HG03469 (cell line): ENCODE measurements around the gene SAMD9.
A peak's percentile ranks its signal among the peaks of the same experiment; 100 is the strongest.
"Not testable (repeated sequence)": the region's sequence is repeated elsewhere in the genome, so short reads cannot be mapped to it uniquely, and the experiment has no call there.

Experiments
- ATAC-seq: cut with Tn5 transposase; IDR thresholded peaks from one replicate; pipeline ENCODE4 v1.9.1; 2021; ENCODE audit warnings: mild to moderate bottlenecking, moderate library complexity, moderate number of reproducible peaks; ENCODE audit not compliant: unreplicated experiment

The SAMD9 gene

DNA sequence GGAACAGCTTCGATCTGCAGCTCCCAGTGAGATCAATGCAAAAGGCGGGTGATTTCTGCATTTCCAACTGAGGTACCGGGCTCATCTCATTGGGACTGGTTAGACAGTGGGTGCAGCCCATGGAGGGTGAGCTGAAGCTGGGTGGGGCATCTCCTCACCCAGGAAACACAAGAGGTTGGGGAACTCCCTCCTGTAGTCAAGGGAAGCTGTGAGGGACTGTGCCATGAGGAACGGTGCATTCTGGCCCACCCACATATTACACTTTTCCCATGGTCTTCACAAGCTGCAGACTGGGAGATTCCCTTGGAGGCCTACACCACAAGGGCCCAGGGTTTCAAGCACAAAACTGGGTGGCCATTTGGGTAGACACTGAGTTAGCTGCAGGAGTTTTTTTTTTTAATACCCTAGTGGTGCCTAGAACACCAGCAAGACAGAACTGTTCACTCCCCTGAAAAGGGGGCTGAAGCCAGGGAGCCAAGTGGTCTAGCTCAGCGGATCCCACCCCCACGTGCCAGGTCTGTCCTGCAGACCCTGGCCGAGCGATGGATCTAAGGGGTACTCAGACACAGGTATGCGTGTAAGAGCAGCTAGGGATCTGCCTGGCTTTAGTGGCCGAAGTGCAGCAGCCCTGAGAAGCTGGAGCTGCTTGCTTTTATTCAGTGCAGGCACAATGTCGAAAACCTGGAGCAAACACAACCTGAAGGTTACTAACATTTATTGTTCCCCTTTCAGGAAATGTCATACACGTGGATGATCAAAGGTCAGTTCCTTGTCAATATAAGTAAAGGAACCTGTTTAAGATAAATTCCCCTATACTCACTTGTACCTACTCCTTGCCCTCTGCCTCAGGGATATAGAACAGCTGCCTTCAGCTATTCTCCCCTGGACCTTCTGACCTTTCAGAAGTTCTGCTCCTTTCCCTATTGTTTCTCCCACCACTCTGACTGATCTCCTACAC, 3.1 kb upstream of the SAMD9 start:
- ATAC-seq: no peak

DNA sequence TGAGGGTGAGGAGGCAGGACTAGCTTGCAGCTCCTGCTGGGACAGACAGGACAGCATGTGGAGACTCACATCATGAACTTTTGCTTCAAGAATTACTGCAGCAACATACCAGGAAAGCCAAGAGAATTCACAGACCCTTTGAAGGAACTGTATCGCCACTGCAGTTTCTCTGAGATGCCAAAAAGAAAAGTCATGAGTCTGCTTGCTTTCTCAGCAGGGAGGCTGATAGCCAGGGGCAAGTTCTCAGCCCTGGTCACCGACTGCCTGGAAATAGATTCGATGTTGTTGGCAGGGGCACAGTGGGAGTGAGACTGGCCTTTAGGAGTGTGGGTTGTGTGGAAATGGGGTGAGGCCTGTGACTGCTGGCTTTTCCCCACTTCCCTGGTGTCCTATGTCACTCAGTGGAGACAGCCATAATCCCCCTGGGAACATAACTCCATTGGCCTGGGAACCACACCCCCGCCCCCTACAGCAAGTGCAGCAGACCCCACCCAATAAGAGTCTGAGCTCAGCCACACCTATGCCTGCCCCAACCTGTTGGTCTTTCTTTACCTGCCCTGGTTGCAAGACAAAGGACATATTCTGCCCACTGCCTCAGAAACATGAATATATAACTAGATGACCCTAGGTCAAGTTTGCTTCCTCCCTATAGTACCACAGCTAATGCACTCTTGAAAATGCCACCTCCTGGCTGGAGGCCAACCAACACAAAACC, 1.6 kb upstream of the SAMD9 start:
- no peak for ATAC-seq

DNA sequence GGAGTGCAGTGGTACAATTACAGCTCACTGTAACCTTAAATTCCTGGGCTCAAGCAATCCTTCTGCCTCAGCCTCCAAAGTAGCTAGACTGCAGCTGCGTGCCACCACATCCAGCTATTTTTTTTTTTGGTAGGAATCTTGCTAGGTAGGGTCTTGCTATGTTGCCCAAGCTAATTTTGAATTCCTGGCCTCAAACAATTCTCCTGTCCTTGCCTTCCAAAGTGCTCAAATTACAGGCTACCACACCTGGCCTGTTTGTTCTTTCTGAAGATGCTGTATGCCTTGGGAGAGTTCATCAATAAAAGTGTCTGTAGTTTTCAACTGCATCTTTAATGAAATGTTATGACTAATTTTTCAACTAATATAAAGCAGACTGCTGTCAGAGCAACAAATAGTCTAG, 452 bp downstream of the SAMD9 start:
- peak; percentile 2 for ATAC-seq

DNA sequence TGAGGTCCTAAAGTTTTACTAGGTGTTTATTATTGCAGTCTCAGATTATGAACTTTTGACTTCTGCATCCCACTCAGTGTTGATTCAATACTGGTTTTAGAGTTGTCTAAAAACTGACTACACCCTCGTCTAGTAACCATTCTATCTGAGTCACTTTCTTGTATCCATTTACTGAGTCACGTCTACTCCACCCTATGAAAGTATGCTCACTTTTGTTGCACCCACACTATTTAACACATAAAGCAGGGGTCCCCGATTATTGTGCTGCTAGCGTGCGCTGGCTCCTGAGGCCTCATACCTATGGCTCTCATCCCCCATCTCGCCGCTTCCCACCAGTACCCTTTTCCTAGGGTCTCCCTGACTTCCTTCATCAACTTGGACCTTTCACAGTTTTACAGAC, 2.0 kb downstream of the SAMD9 start:
- ATAC-seq: no peak

DNA sequence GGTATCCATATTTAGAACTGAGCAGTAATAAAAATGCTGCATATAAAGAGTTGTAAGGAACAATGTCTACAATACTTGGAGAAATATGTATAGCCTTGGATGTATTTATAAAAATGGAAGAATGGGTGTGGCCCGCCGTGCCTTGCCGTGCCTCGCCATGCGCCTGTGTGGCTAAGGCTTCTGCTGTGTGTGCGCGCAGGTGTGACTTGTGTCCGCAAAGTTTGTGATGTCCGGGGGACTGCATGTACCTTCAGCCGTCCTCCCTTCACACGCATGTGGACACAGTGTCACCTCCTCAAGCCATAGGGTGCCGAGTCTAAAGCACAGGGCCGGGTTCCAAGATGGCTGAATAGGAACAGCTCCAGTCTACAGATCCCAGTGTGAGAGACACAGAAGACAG, 9.8 kb downstream of the SAMD9 start:
- ATAC-seq: no peak

DNA sequence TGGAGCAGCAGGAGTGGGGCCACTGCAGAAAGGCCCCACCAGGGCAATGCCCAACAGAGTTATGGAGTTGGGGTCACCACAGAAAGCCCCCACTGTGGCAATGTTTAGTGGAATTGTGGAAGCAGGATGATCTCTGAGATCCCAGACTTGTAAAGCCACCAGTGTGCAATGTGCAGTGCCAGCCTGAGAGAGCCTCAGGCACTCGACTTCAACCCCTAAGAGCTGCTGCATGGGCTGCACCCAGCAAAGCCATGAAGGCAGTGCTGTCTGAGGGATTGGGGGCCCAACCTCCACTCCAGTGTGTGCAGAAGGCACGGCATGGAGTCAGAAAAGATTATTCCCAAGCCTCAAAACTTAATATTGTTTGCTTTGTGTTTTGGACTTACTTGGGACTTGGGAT, 20.4 kb downstream of the SAMD9 start:
- no peak for ATAC-seq

DNA sequence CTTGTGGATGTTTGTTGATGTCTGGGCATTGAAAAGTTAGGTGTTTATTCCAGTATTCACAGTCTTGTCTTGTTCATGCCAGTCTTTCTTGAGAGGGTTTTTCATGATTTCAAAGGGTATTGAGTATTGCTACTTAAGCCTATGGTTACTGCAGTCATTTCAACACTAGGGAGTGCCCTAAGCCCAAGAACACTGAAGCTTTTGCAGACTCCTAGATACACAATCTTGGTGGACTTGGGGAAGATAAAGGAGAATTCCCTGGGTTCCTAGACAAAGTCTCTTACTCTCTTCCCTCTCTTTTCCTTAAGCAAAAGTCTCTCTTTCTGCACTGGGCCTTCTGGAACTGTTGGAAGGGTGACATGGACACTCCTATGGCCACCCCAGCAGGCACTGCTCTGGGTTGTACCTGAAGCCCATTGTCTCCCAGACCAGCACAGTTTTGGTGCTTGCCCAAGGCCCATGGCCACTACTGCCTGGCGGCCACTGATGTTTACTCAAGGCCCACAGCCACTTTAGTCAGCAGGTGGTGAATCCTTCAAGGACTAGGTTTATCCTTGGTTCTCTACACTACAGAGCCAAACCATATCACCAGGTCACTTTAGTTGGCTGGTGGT, 24.9 kb downstream of the SAMD9 start:
- ATAC-seq: peak; percentile 52

DNA sequence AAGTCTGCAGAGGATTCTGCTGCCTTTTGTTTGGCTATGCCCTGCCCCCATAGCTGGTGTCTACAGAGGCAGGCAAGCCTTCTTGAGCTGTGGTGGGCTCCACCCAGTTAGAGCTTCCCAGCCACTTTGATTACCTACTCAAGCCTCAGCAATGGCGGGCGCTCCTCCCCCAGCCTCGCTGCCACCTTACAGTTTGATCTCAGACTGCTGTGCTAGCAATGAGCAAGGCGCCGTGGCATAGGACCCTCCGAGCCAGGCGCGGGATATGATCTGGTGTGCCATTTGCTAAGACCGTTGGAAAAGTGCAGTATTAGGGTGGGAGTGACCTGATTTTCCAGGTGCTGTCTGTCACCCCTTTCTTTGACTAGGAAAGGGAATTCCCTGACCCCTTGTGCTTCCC, 44.4 kb downstream of the SAMD9 start:
- not testable (repeated sequence) for ATAC-seq

DNA sequence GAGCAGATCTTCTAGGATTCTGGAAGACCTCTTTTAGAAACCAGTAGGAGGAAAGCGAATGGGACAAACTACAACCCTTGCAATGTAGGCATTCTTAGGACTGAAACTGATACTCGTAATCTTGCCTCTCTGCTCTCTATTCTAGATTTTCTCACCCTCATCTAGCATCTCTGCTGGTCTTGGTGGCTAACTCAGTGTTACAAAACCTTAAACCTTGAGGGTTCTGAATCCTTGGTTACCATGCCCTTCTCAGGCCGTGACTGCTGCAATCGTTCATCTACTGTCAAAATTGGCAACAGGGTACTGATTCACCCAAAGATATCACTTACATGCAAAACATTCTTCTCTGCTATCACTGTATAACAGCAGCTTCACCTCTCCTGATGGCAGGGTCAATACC, 55.2 kb downstream of the SAMD9 start:
- ATAC-seq: no peak

DNA sequence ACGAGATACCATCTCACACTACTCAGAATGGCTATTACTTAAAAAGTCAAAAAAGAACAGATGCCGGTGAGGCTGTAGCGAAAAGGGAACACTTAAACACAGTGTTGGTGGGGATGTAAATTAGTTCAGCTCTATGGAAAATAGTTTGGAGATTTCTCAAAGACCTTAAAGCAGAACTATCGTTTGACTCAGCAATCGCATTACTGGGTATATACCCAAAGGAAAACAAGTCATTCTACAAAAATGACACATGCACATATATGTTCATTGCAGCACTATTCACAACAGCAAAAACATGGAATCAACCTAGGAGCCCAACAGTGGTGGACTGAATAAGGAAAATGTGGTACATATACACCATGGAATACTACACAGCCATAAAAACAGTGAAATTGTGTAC, 56.9 kb downstream of the SAMD9 start:
- ATAC-seq: no peak

DNA sequence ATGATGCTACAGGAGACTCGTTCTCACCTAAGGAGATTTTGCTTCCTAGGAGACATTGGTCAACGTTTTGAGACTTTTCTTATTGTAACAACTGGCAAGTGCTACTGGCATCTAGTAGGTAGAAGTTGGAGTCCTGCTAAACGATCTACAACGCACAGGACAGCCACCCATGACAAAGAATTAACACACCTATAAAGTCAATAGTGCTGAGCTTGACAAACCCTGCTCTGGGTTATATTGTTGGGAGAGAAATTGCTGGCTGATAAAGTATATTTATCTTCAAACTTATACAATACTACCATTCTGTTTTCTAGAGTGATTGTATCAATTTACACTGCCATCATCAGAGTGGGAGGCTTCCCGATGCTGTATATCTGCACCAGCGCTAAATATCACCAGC, 57.8 kb downstream of the SAMD9 start:
- no peak for ATAC-seq

DNA sequence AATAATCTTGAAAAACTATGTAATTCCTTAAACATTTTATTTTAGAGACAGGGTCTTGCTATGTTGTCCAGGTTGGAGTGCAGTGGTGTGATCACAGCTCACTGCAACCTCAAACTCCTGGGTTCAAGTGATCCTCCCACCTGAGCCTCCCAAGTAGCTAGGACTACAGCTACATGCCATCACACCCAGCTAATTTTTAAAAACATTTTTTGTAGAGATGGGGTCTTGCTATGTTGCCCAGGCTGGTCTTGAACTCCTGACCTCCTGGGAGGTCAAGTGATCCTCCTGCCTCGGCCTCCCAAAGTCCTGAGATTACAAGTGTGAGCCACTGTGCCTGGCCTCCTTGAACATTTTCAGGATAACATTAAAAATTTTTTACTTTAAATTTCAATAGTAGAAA, 61.2 kb downstream of the SAMD9 start:
- ATAC-seq: not testable (repeated sequence)

DNA sequence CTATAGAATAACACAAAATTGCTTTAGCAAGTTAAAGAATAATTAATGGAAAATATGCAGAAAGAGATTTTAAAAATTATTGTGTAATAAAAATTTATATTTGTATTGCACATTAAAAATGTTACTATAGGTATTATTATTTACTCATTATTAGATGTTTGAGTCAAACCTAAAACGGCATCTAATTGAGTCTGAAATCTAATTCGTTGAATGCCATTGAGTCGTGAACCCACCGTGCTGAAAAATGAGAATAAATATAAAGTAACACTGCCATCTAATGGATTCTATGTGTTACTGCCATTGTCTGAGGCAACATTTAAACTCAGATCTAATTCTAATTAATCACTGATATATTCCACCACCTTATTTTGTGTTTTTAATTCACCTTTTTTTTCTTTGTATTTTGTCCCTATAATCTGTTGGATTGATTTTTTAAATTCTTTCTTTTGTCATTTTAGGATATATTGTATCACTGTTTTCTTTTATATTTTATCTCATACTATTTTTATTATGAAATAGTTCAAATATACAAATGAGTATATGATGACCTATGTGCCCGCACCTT, 62.2 kb downstream of the SAMD9 start:
- ATAC-seq: no peak

DNA sequence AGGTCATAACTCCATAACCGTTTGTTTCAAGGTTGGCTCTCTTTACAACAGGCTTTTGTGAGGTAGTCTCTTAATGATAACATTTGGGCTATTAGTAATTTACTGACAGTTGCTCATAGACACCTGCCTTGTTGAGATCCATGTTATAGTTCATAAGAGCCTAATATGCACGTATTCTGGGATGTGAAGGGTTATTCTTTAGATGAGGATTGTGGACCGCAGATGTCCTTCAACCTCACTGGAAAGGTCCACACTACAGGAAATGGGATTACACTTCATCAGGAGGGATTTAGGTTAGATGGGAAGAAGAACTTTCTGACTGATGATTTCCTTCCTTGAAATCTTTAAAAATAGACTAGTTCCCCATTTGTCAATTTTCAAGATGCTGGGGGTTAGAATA, 62.8 kb downstream of the SAMD9 start:
- ATAC-seq: no peak

DNA sequence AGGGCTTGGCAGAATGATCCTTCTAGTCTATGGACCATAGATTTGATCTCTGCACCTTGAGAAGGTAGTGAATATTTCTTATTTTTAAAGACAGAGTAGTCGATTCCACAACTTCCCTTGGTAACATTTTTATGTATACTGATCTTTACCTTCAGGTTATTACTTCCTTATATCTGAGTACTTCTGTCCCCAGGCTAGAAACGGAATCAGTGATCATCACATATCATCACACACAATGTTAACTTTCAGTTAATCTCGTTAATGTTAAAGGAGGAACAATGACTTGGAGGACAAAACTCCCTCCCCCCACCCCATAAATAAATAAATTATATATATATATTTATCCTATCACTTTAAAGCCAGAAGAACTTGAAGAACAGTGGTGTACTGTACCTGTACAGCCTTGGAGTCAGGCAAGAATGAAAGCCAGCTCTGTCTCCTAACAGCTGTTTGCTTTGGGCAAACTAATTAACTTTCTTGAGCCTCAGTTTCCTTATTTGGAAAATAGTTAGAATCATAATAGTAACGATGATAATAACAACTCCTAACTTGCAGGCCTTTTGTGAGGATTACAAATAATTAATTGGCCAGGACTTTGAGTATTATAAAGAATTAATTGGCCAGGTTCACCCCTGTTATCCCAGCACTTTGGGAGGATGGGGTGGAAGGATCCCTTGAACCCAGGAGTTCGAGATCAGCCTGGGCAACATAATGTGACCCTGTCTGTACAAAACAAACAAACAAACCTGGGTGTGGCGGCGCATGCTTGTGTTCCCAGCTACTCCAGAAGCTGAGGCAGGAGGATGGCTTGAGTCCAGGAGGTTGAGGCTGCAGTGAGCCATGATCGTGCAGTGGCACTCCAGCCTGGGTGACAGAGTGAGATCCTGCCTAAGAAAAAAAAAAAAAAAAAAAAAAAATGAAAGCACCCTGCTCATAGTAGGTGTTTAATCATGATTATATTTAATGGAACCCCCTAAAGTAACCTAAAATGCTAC, 63.5 kb downstream of the SAMD9 start:
- no peak for ATAC-seq

DNA sequence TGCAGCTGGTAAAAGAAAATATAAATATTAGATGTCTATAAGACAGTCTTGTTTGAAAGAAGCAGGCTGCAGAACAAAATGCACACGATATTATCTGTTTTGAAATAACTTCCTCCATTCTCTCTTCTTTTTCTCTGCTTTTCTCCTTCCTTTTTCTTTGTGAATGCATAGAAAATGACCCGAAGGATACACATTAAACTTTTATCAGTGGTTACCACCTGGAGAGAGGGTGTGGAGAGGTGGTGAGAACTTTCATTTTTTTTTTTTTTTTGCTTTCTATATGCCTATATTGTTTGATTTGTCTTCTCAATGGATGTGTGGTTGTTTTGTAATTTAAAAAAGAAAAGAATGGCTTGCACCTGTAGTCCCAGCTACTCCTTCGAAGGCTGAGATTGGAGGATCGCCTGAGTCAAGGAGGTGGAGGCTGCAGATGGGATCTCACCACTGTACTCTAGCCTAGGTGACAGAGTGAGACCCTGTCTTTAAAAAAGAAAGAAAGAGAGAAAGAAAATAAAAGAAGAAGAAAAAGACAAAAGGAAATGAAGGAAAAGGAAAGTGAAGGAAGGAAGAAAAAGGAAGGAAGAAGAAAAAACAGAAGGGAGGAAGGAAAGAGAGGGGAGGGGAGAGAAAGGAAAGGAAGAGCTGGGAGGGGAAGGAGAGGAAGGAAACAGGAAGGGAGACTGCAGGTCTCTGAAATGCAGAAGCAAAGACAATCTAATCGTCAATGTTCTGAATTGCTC, 64.4 kb downstream of the SAMD9 start:
- ATAC-seq: no peak

DNA sequence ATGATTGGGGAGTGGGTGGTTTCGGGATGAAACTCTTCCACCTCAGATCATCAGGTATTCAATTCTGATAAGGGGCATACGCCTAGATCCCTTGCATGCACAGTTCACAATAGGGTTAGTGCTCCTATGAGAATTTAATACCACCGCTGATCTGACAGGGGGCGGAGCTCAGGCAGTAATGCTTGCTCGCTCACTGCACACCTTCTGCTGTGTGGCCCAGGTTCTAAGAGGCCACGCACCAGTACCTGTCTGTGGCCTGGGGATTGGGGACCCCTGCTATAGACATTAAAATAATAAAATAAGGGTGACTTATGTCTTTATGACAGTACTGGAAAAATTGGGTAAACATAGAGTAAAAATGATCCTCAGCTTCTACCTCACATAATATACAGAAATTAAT, 66.1 kb downstream of the SAMD9 start:
- no peak for ATAC-seq
